A549 (cell line): ENCODE results near the gene BRSK2. TPM values are rescaled to one million over a fixed set of nuclear protein-coding genes. Genes with fewer than 3 reads are reported as not detected.

Experiments used
- ATAC-seq, 2 experiments: fragments of 200-7000 bp in 1 of 2; fragments of >200 bp in 1 of 2; cut with Nextera tagmentation in 1 of 2; cut with Tn5 transposase in 1 of 2; 3 replicates each; pipeline versions ENCODE4 v1.8.0 to v1.9.1; 2018 to 2020; ENCODE audit warnings: mild to moderate bottlenecking in 1 of 2, moderate library complexity in 1 of 2
- CTCF ChIA-PET: fragments of 300-600 bp; sonication (Branson Sonifier 250); formaldehyde crosslinking; extraction: SDS; loops from one replicate; lab custom pipeline; 2021; ENCODE audit warnings: antibody characterized with exemption, inconsistent platforms; lab: Yijun Ruan, JAX
- POLR2A ChIA-PET: fragments of 350-600 bp; formaldehyde crosslinking; extraction: SDS; loops from one replicate; lab custom pipeline; 2021; ENCODE audit warnings: antibody characterized with exemption, inconsistent platforms; lab: Yijun Ruan, JAX
- DNase-seq, 2 experiments: peaks; one replicate each; pipeline versions ENCODE4 v3.0.0 to v3.0.0-alpha.2; 2011 to 2016; ENCODE audit warnings: low read depth in 1 of 2, low spot score in 1 of 2
- FAIRE-seq: peaks from 2 replicates; lab custom pipeline; 2011; peaks lifted over from hg19 to GRCh38; lab: Jason Lieb, UNC
- H3K27ac ChIP-seq, 2 experiments: fragments of >200 bp; sonication (Bioruptor Twin); formaldehyde crosslinking; 3 replicates each; pipeline ENCODE4 v1.5.1; 2016 to 2017
- H3K4me1 ChIP-seq: fragments of >200 bp; sonication (Bioruptor Twin); formaldehyde crosslinking; 3 replicates; pipeline ENCODE4 v1.6.1; 2016
- H3K4me2 ChIP-seq: fragments of >200 bp; sonication (Bioruptor Twin); formaldehyde crosslinking; 3 replicates; pipeline ENCODE4 v1.6.1; 2016
- H3K4me3 ChIP-seq: fragments of >200 bp; sonication (Bioruptor Twin); formaldehyde crosslinking; 3 replicates; pipeline ENCODE4 v1.5.1; 2016
- H3K9me3 ChIP-seq: fragments of >200 bp; sonication (Bioruptor Twin); formaldehyde crosslinking; 3 replicates; pipeline ENCODE4 v1.6.1; 2016
- CBX8 ChIP-seq: fragments of 200-600 bp; sonication (generic); IDR thresholded peaks from 2 replicates; pipeline ENCODE4 v1.6.1; 2016
- FOSL2 ChIP-seq, 2 experiments: fragments of 450-650 bp in 1 of 2; fragments of >200 bp in 1 of 2; sonication (Bioruptor Twin) in 1 of 2; formaldehyde crosslinking; IDR thresholded peaks; 2 replicates each; pipeline versions ENCODE4 v1.5.0 to v1.6.1; 2016 to 2020; ENCODE audit warnings: mild to moderate bottlenecking in 1 of 2, moderate library complexity in 1 of 2
- FOXS1 ChIP-seq: fragments of 250-450 bp; sonication (Bioruptor Pico); IDR thresholded peaks from 2 replicates; pipeline ENCODE4 v1.5.0; 2020; ENCODE audit warnings: mild to moderate bottlenecking, moderate library complexity
- HEYL ChIP-seq: fragments of 250-450 bp; sonication (Bioruptor Pico); IDR thresholded peaks from 2 replicates; pipeline ENCODE4 v1.8.0; 2021; ENCODE audit warnings: mild to moderate bottlenecking, moderate library complexity
- HOXB5 ChIP-seq: fragments of 250-450 bp; sonication (Bioruptor Pico); IDR thresholded peaks from 2 replicates; pipeline ENCODE4 v1.5.0; 2020; ENCODE audit warnings: mild to moderate bottlenecking, moderate library complexity
- JUNB ChIP-seq: fragments of >200 bp; sonication (Bioruptor Twin); formaldehyde crosslinking; IDR thresholded peaks from 2 replicates; pipeline ENCODE4 v1.6.1; 2016
- MAFK ChIP-seq: fragments of 450-650 bp; IDR thresholded peaks from 2 replicates; pipeline ENCODE4 v1.6.1; 2014; ENCODE audit not compliant: partially characterized antibody
- MYC ChIP-seq: IDR thresholded peaks from 2 replicates; pipeline ENCODE4 v1.6.1; 2012; ENCODE audit warnings: mild to moderate bottlenecking, inconsistent platforms, low read length, improper control_type of control experiment, borderline replicate concordance
- NPAS2 ChIP-seq: fragments of 250-450 bp; sonication (Bioruptor Pico); IDR thresholded peaks from 2 replicates; pipeline ENCODE4 v1.8.0; 2022; ENCODE audit warnings: mild to moderate bottlenecking, moderate library complexity, borderline replicate concordance
- NR3C1 ChIP-seq: fragments of >200 bp; sonication (Bioruptor Twin); formaldehyde crosslinking; IDR thresholded peaks from 3 replicates; pipeline ENCODE4 v1.6.1; 2017
- PHF8 ChIP-seq: fragments of 200-600 bp; sonication (generic); IDR thresholded peaks from 2 replicates; pipeline ENCODE4 v1.6.1; 2016; ENCODE audit warnings: low read depth, mild to moderate bottlenecking, antibody characterized with exemption, moderate library complexity, borderline replicate concordance
- RARB ChIP-seq: fragments of 250-450 bp; sonication (Bioruptor Pico); IDR thresholded peaks from 2 replicates; pipeline ENCODE4 v1.8.0; 2021; ENCODE audit warnings: mild to moderate bottlenecking, moderate library complexity
- SMC3 ChIP-seq: fragments of >200 bp; sonication (Bioruptor Twin); formaldehyde crosslinking; IDR thresholded peaks from 3 replicates; pipeline ENCODE4 v1.6.1; 2018; ENCODE audit warnings: inconsistent platforms
- SREBF2 ChIP-seq: fragments of 450-650 bp; IDR thresholded peaks from 2 replicates; pipeline ENCODE4 v1.6.1; 2014; ENCODE audit warnings: mild to moderate bottlenecking, moderate library complexity
- ZFP36 ChIP-seq: fragments of 450-650 bp; IDR thresholded peaks from 2 replicates; pipeline ENCODE4 v1.6.1; 2014; ENCODE audit warnings: borderline replicate concordance; ENCODE audit not compliant: partially characterized antibody
- ZSCAN20 ChIP-seq: fragments of 250-450 bp; sonication (Bioruptor Pico); IDR thresholded peaks from 2 replicates; pipeline ENCODE4 v1.8.0; 2022; ENCODE audit warnings: mild to moderate bottlenecking, moderate library complexity
- WGBS: methylation state at CpG from one replicate; pipeline ENCODE4 v1.1.6; 2017; ENCODE audit errors: missing lambda C conversion rate; 5-methylcytosine and 5-hydroxymethylcytosine counted together
- polyA plus RNA-seq, 4 experiments: library from polyadenylated mRNA; depleted of rRNA in 3 of 4; stranded (reverse); fragments of >200 nt; fragmentation: RNase III in 1 of 4; extraction: RNeasy Plus Mini Kit Qiagen cat#74134 plus additional on column Dnase treatment in 1 of 4; gene quantifications; 2 replicates in 3 of 4; 3 replicates in 1 of 4; pipeline ENCODE4 v1.2.3, GENCODE V29; 2011 to 2017
- TF ChIP-seq, protein P1 (sequence below): fragments of 150-350 bp; IDR thresholded peaks from 2 replicates; pipeline ENCODE4 v1.6.1; 2014; ENCODE audit warnings: low read depth, mild to moderate bottlenecking, low read length
- TF ChIP-seq, protein P2 (sequence below): fragments of >200 bp; sonication (Bioruptor Twin); formaldehyde crosslinking; IDR thresholded peaks from 3 replicates; pipeline ENCODE4 v1.5.1; 2016
- TF ChIP-seq, protein P3 (sequence below): fragments of >200 bp; sonication (Bioruptor Twin); formaldehyde crosslinking; IDR thresholded peaks from 3 replicates; pipeline ENCODE4 v1.6.1; 2016
- TF ChIP-seq, protein P4 (sequence below): IDR thresholded peaks from 2 replicates; pipeline ENCODE4 v1.6.1; 2012; ENCODE audit warnings: low read depth, borderline replicate concordance

BRSK2 gene
- polyA plus RNA-seq, 2 of the 4 experiments (the other 2 are of a cell fraction), result 3.8 to 10.1 TPM

DNA sequence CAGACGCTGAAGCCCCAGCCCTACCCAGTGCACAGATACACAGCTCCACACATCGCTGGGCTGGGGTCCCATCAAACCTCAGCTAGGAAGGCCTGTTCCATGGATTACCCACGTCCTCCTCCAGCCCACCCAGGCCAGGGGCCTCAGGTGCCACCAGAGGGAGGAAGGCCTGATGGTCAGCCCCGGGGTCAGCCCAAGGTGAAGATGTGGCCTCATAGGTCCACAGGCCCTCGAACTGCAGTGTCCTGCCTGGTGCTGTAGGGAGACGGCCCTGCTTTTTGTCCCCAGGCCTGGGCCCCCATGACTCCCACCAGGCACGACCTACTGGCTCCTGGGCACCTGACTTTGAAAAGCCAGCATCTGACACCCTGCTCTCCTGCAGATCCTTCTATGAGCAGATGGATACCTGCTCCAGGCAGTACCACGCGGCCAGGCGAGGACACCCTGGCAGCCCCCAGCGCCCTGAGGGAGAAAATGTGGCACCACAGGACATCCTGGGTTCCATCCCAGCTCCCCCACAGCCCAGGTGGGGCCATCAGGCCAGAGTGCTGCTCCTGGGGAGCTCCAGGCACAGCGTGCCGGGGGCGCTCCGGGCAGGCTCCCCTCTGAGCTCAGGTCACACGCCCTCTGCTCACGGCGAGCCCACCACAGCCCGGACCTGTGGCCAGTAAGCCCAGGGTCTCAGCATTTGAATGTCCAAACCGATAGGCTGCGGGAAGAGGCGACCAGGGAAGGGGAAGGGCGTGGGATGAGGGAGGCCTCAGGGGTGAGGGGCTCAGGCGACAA, 112.6 kb downstream of the BRSK2 start:
- Histone ChIP-seq H3K4me1 (no peaks in the 10 kb centered on the region), H3K27ac (no peak overlapping the region), H3K4me3 (no peak overlapping the region), H3K4me2 (no peak overlapping the region)
- DNase-seq (no peak), FAIRE-seq (no peak)
- CTCF ChIA-PET, result interaction anchor here (0.8 to 4.3 kb wide), 2 partner anchors 12 to 14 kb away, joined by 3 to 21 read pairs; no protein-coding TSS in a partner anchor
- WGBS, result 93% methylated on average over 17 of the region's 24 CpGs
- TF ChIP-seq SMC3 (no peak), CBX8 (no peak), HOXB5 (CRISPR knock-in tag) (no peak), MYC (no peak), RARB (CRISPR knock-in tag) (no peak), NR3C1 (no peak), ZFP36 (no peak), HEYL (CRISPR knock-in tag) (no peak), ZSCAN20 (no peak)
- TF ChIP-seq, protein P1, sequence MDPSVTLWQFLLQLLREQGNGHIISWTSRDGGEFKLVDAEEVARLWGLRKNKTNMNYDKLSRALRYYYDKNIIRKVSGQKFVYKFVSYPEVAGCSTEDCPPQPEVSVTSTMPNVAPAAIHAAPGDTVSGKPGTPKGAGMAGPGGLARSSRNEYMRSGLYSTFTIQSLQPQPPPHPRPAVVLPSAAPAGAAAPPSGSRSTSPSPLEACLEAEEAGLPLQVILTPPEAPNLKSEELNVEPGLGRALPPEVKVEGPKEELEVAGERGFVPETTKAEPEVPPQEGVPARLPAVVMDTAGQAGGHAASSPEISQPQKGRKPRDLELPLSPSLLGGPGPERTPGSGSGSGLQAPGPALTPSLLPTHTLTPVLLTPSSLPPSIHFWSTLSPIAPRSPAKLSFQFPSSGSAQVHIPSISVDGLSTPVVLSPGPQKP, result no peak
- TF ChIP-seq, protein P2, sequence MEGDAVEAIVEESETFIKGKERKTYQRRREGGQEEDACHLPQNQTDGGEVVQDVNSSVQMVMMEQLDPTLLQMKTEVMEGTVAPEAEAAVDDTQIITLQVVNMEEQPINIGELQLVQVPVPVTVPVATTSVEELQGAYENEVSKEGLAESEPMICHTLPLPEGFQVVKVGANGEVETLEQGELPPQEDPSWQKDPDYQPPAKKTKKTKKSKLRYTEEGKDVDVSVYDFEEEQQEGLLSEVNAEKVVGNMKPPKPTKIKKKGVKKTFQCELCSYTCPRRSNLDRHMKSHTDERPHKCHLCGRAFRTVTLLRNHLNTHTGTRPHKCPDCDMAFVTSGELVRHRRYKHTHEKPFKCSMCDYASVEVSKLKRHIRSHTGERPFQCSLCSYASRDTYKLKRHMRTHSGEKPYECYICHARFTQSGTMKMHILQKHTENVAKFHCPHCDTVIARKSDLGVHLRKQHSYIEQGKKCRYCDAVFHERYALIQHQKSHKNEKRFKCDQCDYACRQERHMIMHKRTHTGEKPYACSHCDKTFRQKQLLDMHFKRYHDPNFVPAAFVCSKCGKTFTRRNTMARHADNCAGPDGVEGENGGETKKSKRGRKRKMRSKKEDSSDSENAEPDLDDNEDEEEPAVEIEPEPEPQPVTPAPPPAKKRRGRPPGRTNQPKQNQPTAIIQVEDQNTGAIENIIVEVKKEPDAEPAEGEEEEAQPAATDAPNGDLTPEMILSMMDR, result no peak
- TF ChIP-seq, protein P3, sequence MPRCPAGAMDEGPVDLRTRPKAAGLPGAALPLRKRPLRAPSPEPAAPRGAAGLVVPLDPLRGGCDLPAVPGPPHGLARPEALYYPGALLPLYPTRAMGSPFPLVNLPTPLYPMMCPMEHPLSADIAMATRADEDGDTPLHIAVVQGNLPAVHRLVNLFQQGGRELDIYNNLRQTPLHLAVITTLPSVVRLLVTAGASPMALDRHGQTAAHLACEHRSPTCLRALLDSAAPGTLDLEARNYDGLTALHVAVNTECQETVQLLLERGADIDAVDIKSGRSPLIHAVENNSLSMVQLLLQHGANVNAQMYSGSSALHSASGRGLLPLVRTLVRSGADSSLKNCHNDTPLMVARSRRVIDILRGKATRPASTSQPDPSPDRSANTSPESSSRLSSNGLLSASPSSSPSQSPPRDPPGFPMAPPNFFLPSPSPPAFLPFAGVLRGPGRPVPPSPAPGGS, result no peak
- TF ChIP-seq, all 56 proteins: peak for 0
- no peak for ATAC-seq
- no peaks in the 10 kb centered on the region for H3K9me3 ChIP-seq
- POLR2A ChIA-PET, result interaction anchor here (0.6 to 1.2 kb wide), 2 partner anchors 9 to 1328 kb away, joined by 4 to 11 read pairs; no protein-coding TSS in a partner anchor

DNA sequence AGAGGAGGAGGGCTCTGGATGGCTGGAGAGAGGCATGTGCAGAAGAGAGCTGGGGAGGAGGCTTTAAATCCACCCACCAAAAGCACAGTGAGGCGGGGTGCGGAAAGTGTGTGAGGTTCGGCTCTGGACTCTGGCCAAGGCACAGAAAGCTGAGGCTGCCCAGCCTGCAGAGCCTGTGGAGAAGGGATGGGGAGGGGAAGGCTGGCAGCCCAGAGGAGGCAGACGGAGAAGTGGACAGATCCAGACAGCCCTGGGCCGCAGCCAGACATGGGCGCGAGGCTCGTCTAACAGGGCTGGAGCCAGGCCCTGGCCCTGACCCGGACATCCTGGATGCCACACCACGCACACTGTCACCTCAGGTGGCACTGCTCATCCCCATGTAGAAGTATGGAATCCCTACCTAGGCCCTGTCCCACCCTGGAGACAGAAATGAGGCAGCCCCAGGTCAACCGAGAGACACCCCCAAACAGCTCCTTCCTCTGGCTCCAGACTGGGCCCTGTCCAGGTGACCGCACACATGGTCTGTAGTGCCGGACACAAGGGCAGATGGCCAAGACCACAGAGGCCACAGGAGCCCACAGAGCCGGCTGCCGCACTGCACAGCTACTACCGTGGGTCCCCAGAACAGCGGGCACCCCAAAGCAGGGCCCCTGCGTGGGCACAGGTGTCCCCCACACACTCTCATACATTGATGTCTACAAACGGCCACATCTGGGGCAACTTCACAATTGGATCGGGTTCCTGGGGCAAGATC, 113.4 kb downstream of the BRSK2 start:
- ATAC-seq, result no peak
- 93% methylated on average over 15 of the region's 20 CpGs for WGBS
- DNase-seq, result no peak
- Histone ChIP-seq H3K9me3 (no peaks in the 10 kb centered on the region), H3K27ac (no peak overlapping the region), H3K4me1 (no peaks in the 10 kb centered on the region), H3K4me2 (no peak overlapping the region), H3K4me3 (no peak overlapping the region)
- TF ChIP-seq FOXS1 (CRISPR knock-in tag) (no peak), RARB (CRISPR knock-in tag) (no peak), FOSL2 (IDR thresholded peaks at IDR 0.05) (no peak), FOSL2 (CRISPR knock-in tag; IDR thresholded peaks at IDR 0.05) (no peak), SREBF2 (no peak), MAFK (no peak), JUNB (no peak), NPAS2 (CRISPR knock-in tag) (no peak), PHF8 (no peak), MYC (no peak)
- TF ChIP-seq, protein P4, sequence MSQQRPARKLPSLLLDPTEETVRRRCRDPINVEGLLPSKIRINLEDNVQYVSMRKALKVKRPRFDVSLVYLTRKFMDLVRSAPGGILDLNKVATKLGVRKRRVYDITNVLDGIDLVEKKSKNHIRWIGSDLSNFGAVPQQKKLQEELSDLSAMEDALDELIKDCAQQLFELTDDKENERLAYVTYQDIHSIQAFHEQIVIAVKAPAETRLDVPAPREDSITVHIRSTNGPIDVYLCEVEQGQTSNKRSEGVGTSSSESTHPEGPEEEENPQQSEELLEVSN, result no peak
- ChIA-PET POLR2A (interaction anchor here (1.2 kb wide), 1 partner anchor 8 kb away, joined by 4 read pairs; no protein-coding TSS in a partner anchor), CTCF (interaction anchor here (4.3 kb wide), 1 partner anchor 11 kb away, joined by 21 read pairs; no protein-coding TSS in a partner anchor)
- FAIRE-seq, result no peak
